C4-2B (cell line): ENCODE measurements around the gene ERI3.

Experiments
- CTCF ChIP-seq: fragments of 450-650 bp; conservative IDR thresholded peaks from 2 replicates; pipeline ENCODE4 v1.5.1; 2017; ENCODE audit warnings: mild to moderate bottlenecking
- ZFX ChIP-seq: fragments of 450-650 bp; IDR thresholded peaks from 2 replicates; pipeline ENCODE4 v1.6.1; 2017

GRCh38 chr1:44348061-44348485 is 7.0 kb downstream of the ERI3 start:
- TF ChIP-seq CTCF = no peak
- TF ChIP-seq ZFX = no peak
